ENCODE results near the gene ERO1A.

Gene ERO1A

GRCh38 chr14:52598568-52598967, 96.8 kb downstream of the ERO1A start:
- Histone ChIP-seq H3K36me3 (ENCODE audit: control insufficient read depth in 2 of 2, insufficient read depth in 1 of 2, low read length in 2 of 2) (no peaks in the 10 kb centered on the region), H3K4me1 (ENCODE audit: control insufficient read depth, insufficient read depth, low read length) (no peaks in the 10 kb centered on the region), H3K27ac (ENCODE audit: extremely low read depth, low read depth, low read length) (no peak overlapping the region), H3K4me3 (ENCODE audit: low read depth, low read length) (no peak overlapping the region), H3K9me3 (ENCODE audit: control insufficient read depth, insufficient read depth, low read depth, low read length) (no peaks in the 10 kb centered on the region)
- no peak for TF ChIP-seq ZNF629 (tag by site-specific recombination; IDR thresholded peaks at IDR 0.05)
- no peak for TF ChIP-seq ZNF473 (tag by site-specific recombination; IDR thresholded peaks at IDR 0.05)
- TF ChIP-seq ZSCAN5A (tag by site-specific recombination; IDR thresholded peaks at IDR 0.05): no peak
- no peak for TF ChIP-seq RBAK (tag by site-specific recombination; IDR thresholded peaks at IDR 0.05)
- no peak for TF ChIP-seq ZNF513 (tag by site-specific recombination; IDR thresholded peaks at IDR 0.05)
- no peak for TF ChIP-seq GLIS1 (tag by site-specific recombination; IDR thresholded peaks at IDR 0.05)
- no peak for TF ChIP-seq ZNF558 (tag by site-specific recombination; IDR thresholded peaks at IDR 0.05)
- TF ChIP-seq ZBTB10 (tag by site-specific recombination; IDR thresholded peaks at IDR 0.05): no peak
- no peak for TF ChIP-seq ZNF2 (tag by site-specific recombination; IDR thresholded peaks at IDR 0.05)
- TF ChIP-seq IKZF3 (tag by site-specific recombination; IDR thresholded peaks at IDR 0.05): no peak
- TF ChIP-seq ZNF133 (tag by site-specific recombination; IDR thresholded peaks at IDR 0.05): no peak
- no peak for TF ChIP-seq KLF16 (tag by site-specific recombination; IDR thresholded peaks at IDR 0.05)
- POLR2A ChIA-PET: no interaction called here
- CTCF ChIA-PET: no interaction called here

- H3K27ac ChIP-seq (ENCODE audit: extremely low read depth, low read depth, low read length): no peak overlapping the region
- no peaks in the 10 kb centered on the region for H3K9me3 ChIP-seq (ENCODE audit: control insufficient read depth, insufficient read depth, low read depth, low read length)
- H3K4me1 ChIP-seq (ENCODE audit: control insufficient read depth, insufficient read depth, low read length): no peaks in the 10 kb centered on the region
- ChIA-PET CTCF (no interaction called here), POLR2A (no interaction called here)
- TF ChIP-seq ZNF324 (tag by site-specific recombination; IDR thresholded peaks at IDR 0.05) (no peak), ZNF837 (tag by site-specific recombination; IDR thresholded peaks at IDR 0.05) (no peak), ZNF239 (tag by site-specific recombination; IDR thresholded peaks at IDR 0.05) (no peak), ZXDB (tag by site-specific recombination; IDR thresholded peaks at IDR 0.05) (no peak), ZNF48 (tag by site-specific recombination; IDR thresholded peaks at IDR 0.05) (no peak), ZBTB26 (tag by site-specific recombination; optimal IDR thresholded peaks at IDR 0.05) (no peak), GLI2 (tag by site-specific recombination; IDR thresholded peaks at IDR 0.05; ENCODE audit: borderline replicate concordance, low read depth) (no peak), KLF10 (tag by site-specific recombination; IDR thresholded peaks at IDR 0.05) (no peak), REST (tag by site-specific recombination; IDR thresholded peaks at IDR 0.05) (no peak), HOXD13 (CRISPR knock-in tag; IDR thresholded peaks at IDR 0.05; ENCODE audit: borderline replicate concordance) (no peak), ZFHX2 (tag by site-specific recombination; conservative IDR thresholded peaks at IDR 0.05) (no peak), OVOL3 (tag by site-specific recombination; IDR thresholded peaks at IDR 0.05) (no peak), ZSCAN5A (tag by site-specific recombination; IDR thresholded peaks at IDR 0.05) (no peak), GLIS2 (tag by site-specific recombination; IDR thresholded peaks at IDR 0.05) (no peak)
- no peak overlapping the region for H3K4me3 ChIP-seq (ENCODE audit: low read depth, low read length)
- H3K36me3 ChIP-seq (ENCODE audit: control insufficient read depth in 2 of 2, insufficient read depth in 1 of 2, low read length in 2 of 2): no peaks in the 10 kb centered on the region
Measured at GRCh38 chr14:52596861-52597260, 98.5 kb downstream of the ERO1A start.

Measured in HEK293 (cell line).